Nephron progenitor cell (in vitro differentiated cells): ENCODE results near the gene NGEF.

ENCODE experiments used
- DNase-seq: peaks from one replicate; pipeline ENCODE4 v3.0.0; 2021
- H3K27ac Mint-ChIP-seq: 2 replicates; pipeline ENCODE4 v1.8.0; 2021; ENCODE audit warnings: mild to moderate bottlenecking, moderate library complexity, mixed read lengths
- H3K27me3 Mint-ChIP-seq: 2 replicates; pipeline ENCODE4 v1.8.0; 2021; ENCODE audit warnings: mild to moderate bottlenecking, low read depth, mixed read lengths; ENCODE audit not compliant: poor library complexity
- H3K36me3 Mint-ChIP-seq: 2 replicates; pipeline ENCODE4 v1.8.0; 2021; ENCODE audit warnings: low read depth, mixed read lengths
- H3K4me1 Mint-ChIP-seq: 2 replicates; pipeline ENCODE4 v1.8.0; 2021; ENCODE audit warnings: mixed read lengths
- H3K4me3 Mint-ChIP-seq: 2 replicates; pipeline ENCODE4 v1.8.0; 2021; ENCODE audit warnings: mild to moderate bottlenecking, moderate library complexity, mixed read lengths
- H3K9me3 Mint-ChIP-seq: 2 replicates; pipeline ENCODE4 v1.8.0; 2021; ENCODE audit warnings: mild to moderate bottlenecking, moderate library complexity, mixed read lengths
- TF ChIP-seq, protein P1 (sequence below): fragments of 200-600 bp; sonication (generic); IDR thresholded peaks from 2 replicates; pipeline ENCODE4 v1.5.0; 2021; ENCODE audit warnings: antibody characterized with exemption

The NGEF gene

DNA sequence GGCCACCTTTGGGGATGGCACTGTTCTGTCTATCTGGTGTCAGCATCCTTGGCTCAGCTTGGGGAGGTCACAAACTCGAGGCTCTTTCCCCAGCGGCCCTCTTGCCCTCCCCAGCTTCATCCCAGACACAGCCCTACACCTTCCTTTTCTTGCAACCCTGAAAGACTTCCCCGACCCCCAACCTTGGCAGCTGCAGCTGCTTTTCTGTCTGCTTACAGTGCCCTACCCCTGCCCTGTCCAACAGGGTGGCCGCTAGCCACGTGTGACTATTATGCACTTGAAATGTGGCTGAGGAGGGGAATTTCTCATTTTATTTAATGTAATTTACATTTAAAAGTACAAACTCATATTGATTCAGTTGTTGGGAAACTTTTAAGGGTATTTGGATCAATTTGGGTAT lies 41.3 kb downstream of the NGEF start:
- DNase-seq, result no peak
- Mint-ChIP-seq H3K27ac (no peak overlapping the region), H3K4me3 (no peak overlapping the region)

DNA sequence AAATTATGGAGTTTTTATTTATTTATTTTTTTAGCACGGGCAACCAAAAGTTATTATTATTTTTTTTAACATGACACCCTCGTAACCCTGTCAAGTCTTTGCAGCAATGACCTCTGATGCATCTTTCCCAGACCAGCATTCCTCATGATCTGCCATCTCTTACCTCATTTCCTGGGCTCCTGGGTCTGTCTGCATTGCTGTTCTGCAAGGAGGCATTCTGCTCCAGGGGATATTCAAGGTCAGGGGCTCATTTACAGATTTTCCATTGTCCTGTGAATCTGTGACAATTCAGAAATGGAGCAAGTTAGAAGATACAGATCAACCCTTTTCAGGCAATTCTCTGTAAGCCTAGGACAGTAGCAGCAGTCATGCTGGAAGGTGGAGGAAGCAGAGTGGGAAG lies 43.0 kb downstream of the NGEF start:
- Mint-ChIP-seq H3K27me3 (peaks cover 35% of the 10 kb centered on the region), H3K4me3 (no peak overlapping the region), H3K36me3 (no peaks in the 10 kb centered on the region), H3K27ac (no peak overlapping the region), H3K9me3 (no peaks in the 10 kb centered on the region), H3K4me1 (no peaks in the 10 kb centered on the region)
- TF ChIP-seq, protein P1, sequence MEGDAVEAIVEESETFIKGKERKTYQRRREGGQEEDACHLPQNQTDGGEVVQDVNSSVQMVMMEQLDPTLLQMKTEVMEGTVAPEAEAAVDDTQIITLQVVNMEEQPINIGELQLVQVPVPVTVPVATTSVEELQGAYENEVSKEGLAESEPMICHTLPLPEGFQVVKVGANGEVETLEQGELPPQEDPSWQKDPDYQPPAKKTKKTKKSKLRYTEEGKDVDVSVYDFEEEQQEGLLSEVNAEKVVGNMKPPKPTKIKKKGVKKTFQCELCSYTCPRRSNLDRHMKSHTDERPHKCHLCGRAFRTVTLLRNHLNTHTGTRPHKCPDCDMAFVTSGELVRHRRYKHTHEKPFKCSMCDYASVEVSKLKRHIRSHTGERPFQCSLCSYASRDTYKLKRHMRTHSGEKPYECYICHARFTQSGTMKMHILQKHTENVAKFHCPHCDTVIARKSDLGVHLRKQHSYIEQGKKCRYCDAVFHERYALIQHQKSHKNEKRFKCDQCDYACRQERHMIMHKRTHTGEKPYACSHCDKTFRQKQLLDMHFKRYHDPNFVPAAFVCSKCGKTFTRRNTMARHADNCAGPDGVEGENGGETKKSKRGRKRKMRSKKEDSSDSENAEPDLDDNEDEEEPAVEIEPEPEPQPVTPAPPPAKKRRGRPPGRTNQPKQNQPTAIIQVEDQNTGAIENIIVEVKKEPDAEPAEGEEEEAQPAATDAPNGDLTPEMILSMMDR, result no peak
- no peak for DNase-seq

More for the DNA sequence above, 41.3 kb downstream of the NGEF start:
- Mint-ChIP-seq H3K9me3 (no peaks in the 10 kb centered on the region), H3K4me1 (peaks cover under 1% of the 10 kb centered on the region), H3K36me3 (no peaks in the 10 kb centered on the region), H3K27me3 (peaks cover 32% of the 10 kb centered on the region)
- TF ChIP-seq, protein P1, result no peak

DNA sequence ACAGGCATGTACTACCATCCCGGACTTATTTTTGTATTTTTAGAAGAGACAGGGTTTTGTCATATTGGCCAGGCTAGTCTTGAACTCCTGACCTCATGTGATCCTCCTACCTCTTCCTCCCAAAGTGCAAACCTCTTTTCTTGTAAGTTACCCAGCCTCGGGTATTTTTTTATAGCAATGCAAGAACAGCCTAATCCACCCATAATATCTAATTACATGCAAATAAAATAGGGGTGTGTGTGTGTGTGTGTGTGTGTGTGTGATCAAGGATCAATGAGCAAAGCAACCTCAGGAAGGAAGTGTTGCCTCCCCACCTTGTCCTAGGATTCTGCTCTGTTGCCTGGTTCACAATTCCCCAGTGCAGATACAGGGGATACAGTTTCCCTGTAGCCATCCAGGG lies 45.6 kb downstream of the NGEF start:
- Mint-ChIP-seq H3K36me3 (no peaks in the 10 kb centered on the region), H3K27ac (no peak overlapping the region), H3K4me1 (no peaks in the 10 kb centered on the region), H3K9me3 (no peaks in the 10 kb centered on the region), H3K4me3 (no peak overlapping the region), H3K27me3 (peaks cover 26% of the 10 kb centered on the region)
- TF ChIP-seq, protein P1, result no peak
- DNase-seq, result no peak

DNA sequence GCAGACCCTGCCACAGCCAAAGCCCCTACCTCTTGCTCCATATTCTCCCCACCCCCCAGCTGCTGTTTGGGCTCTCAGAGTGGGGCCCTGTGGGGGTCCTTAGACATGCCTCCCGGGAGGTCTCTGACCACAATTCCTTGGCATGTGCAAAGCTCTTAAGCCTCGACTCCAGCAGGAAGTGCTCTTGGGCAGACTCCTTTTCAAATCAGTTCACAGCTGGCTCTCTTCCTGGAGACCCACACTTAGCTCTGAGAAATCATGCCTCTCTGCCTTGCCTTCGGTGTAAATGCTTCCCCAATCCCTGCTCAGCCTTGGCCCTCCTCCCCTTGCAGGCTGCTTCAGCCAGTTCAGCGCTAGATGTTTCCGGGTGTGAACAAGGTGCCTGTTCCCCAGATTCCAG lies 46.9 kb downstream of the NGEF start:
- Mint-ChIP-seq H3K27ac (no peak overlapping the region), H3K36me3 (no peaks in the 10 kb centered on the region)

DNA sequence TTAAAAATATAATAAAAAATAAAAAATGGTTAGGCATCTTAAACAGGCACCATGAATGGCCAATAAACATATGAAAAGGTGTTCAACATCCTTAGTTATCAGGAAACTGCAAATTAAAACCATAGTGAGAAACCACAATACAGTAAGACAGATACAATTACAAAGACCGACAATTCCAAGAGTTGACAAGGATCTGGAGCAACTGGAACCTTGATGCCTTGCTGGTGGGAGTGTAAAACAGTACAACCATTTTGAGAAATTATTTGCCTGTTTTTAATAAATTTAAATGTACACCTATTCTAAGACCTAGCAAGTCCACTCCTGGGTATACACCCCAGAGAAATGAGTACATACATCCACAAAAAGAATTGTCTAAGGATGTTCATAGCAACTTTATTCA lies 49.1 kb downstream of the NGEF start:
- TF ChIP-seq, protein P1, result no peak
- H3K4me1 Mint-ChIP-seq, result no peaks in the 10 kb centered on the region
- no peaks in the 10 kb centered on the region for H3K36me3 Mint-ChIP-seq
- peaks cover 19% of the 10 kb centered on the region for H3K9me3 Mint-ChIP-seq
- H3K27me3 Mint-ChIP-seq, result peaks cover 13% of the 10 kb centered on the region
- H3K4me3 Mint-ChIP-seq, result no peak overlapping the region
- no peak overlapping the region for H3K27ac Mint-ChIP-seq
- no peak for DNase-seq

More for the DNA sequence above, 46.9 kb downstream of the NGEF start:
- peaks cover 10% of the 10 kb centered on the region for H3K9me3 Mint-ChIP-seq
- TF ChIP-seq, protein P1, result no peak
- H3K4me3 Mint-ChIP-seq, result no peak overlapping the region
- H3K4me1 Mint-ChIP-seq, result no peaks in the 10 kb centered on the region
- DNase-seq, result no peak
- H3K27me3 Mint-ChIP-seq, result peaks cover 24% of the 10 kb centered on the region

DNA sequence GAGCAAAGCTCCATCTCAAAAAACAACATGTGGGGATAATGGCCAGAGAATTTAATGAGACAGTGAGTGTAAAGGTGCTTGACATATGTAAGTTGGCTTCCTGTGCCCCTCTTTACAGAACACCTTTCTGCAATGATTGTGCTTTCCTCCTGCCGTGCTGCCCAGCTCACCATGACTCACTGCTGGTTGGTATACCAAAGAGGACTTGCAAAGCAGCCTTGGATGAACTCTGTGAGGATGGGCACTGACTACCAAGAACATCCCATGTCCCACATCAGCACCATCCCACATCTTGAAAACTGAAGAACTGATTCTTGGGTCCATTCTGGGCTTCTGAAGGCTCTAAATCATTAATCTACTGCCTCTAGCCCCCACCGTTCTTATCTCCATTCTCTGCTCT lies 52.2 kb downstream of the NGEF start:
- Mint-ChIP-seq H3K27ac (no peak overlapping the region), H3K27me3 (peaks cover 15% of the 10 kb centered on the region), H3K9me3 (peaks cover 22% of the 10 kb centered on the region), H3K36me3 (no peaks in the 10 kb centered on the region), H3K4me3 (no peak overlapping the region), H3K4me1 (no peaks in the 10 kb centered on the region)
- no peak for DNase-seq
- TF ChIP-seq, protein P1, result no peak
